Neural progenitor cell (in vitro differentiated cells): ENCODE data around the gene ARL6IP6. TPM values are rescaled to one million over a fixed set of nuclear protein-coding genes. Genes with fewer than 3 reads are reported as not detected.

Source experiments
- DNase-seq: peaks from one replicate; pipeline ENCODE4 v3.0.0-alpha.2; 2016; ENCODE audit warnings: low spot score
- H2AFZ ChIP-seq: fragments of 200-600 bp; sonication (generic); replicated peaks from 2 replicates; pipeline ENCODE4 v1.6.1; 2016; ENCODE audit warnings: antibody characterized with exemption
- H3F3A ChIP-seq: fragments of 200-600 bp; sonication (generic); 2 replicates; pipeline ENCODE4 v1.6.1; 2016; ENCODE audit warnings: antibody characterized with exemption, low read depth
- H3K27ac ChIP-seq: fragments of 200-600 bp; sonication (generic); 2 replicates; pipeline ENCODE4 v1.5.1; 2016; ENCODE audit warnings: mild to moderate bottlenecking
- H3K27me3 ChIP-seq: fragments of 200-600 bp; sonication (generic); 2 replicates; pipeline ENCODE4 v1.6.1; 2016; ENCODE audit warnings: mild to moderate bottlenecking, moderate library complexity
- H3K36me3 ChIP-seq: fragments of 200-600 bp; sonication (generic); 2 replicates; pipeline ENCODE4 v1.5.1; 2016
- H3K4me1 ChIP-seq: fragments of 200-600 bp; sonication (generic); 2 replicates; pipeline ENCODE4 v1.6.1; 2016; ENCODE audit warnings: mixed run types
- H3K4me2 ChIP-seq: fragments of 200-600 bp; sonication (generic); 2 replicates; pipeline ENCODE4 v1.6.1; 2016
- H3K4me3 ChIP-seq: fragments of 200-600 bp; sonication (generic); 2 replicates; pipeline ENCODE4 v1.5.1; 2016
- H3K79me2 ChIP-seq: fragments of 200-600 bp; sonication (generic); 2 replicates; pipeline ENCODE4 v1.6.1; 2016; ENCODE audit warnings: low read depth
- H3K9ac ChIP-seq: fragments of 200-600 bp; sonication (generic); 2 replicates; pipeline ENCODE4 v1.6.1; 2016
- H3K9me3 ChIP-seq: fragments of 200-600 bp; sonication (generic); 2 replicates; pipeline ENCODE4 v1.5.1; 2016; ENCODE audit warnings: low read depth
- H4K20me1 ChIP-seq: fragments of 200-600 bp; sonication (generic); 2 replicates; pipeline ENCODE4 v1.6.1; 2016; ENCODE audit warnings: low read depth
- H3K27ac Mint-ChIP-seq: 3 replicates; pipeline ENCODE4 v1.8.0; 2021; ENCODE audit warnings: mixed read lengths
- H3K27me3 Mint-ChIP-seq: 2 replicates; pipeline ENCODE4 v1.8.0; 2022; ENCODE audit warnings: low read depth, mild to moderate bottlenecking, inconsistent platforms, moderate library complexity, mixed read lengths; ENCODE audit not compliant: insufficient read depth
- H3K36me3 Mint-ChIP-seq: 3 replicates; pipeline ENCODE4 v1.8.0; 2021; ENCODE audit warnings: mixed read lengths
- H3K4me1 Mint-ChIP-seq: 3 replicates; pipeline ENCODE4 v1.8.0; 2021; ENCODE audit warnings: mixed read lengths
- H3K4me3 Mint-ChIP-seq: 3 replicates; pipeline ENCODE4 v1.8.0; 2021; ENCODE audit warnings: mild to moderate bottlenecking, moderate library complexity, mixed read lengths
- H3K9me3 Mint-ChIP-seq: 3 replicates; pipeline ENCODE4 v1.8.0; 2020; ENCODE audit warnings: mixed read lengths
- EZH2 ChIP-seq: fragments of 200-600 bp; sonication (generic); IDR thresholded peaks from 2 replicates; pipeline ENCODE4 v1.6.1; 2017; ENCODE audit warnings: antibody characterized with exemption, mild to moderate bottlenecking, moderate library complexity
- EZH2phosphoT487 ChIP-seq: fragments of 200-600 bp; sonication (generic); IDR thresholded peaks from 2 replicates; pipeline ENCODE4 v1.6.1; 2017; ENCODE audit warnings: antibody characterized with exemption
- total RNA-seq: library from RNA; depleted of rRNA; stranded (reverse); fragments of >200 nt; gene quantifications from 2 replicates; pipeline ENCODE4 v1.2.3, GENCODE V29; 2015; ENCODE audit warnings: low replicate concordance
- TF ChIP-seq, protein P1 (sequence below): fragments of 200-600 bp; sonication (generic); IDR thresholded peaks from 2 replicates; pipeline ENCODE4 v1.5.1; 2017; ENCODE audit warnings: antibody characterized with exemption, mild to moderate bottlenecking

Gene ARL6IP6
- total RNA-seq, 1 donor from 2014 or later: 104 TPM

DNA sequence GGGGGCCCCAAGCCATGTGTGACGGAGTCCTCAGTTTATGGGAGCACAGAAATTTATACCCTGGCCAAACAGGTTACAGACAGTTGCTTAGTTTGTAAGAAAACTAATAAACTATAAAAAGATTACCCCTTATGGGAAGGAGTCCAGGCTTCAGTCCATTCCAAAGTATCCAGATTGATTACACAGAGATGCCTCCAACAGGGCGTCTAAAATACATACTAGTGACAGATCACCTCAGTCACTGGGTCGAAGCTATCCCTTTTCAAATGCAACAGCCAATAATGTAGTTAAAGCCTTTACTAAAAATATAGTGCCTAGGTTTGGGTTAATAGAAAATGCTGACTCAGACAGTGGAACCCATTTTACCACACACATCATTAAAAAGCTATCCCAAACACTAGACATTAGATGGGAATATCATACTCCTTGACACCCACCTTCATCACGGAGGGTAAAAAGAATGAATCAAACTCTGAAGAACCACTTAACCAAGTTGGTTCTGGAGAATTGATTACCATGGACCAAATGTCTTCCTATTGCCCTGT, 11.9 kb upstream of the ARL6IP6 start:
- Histone ChIP-seq H3K4me2 (no peak overlapping the region), H3F3A (no peaks in the 10 kb centered on the region), H4K20me1 (peaks cover 83% of the 10 kb centered on the region), H3K79me2 (peaks cover 100% of the 10 kb centered on the region), H2AFZ (no peak overlapping the region), H3K36me3 (peaks cover 8% of the 10 kb centered on the region), H3K4me1 (peaks cover 3% of the 10 kb centered on the region), H3K9ac (no peak overlapping the region), H3K9me3 (no peaks in the 10 kb centered on the region), H3K4me3 (no peak overlapping the region), H3K27me3 (no peaks in the 10 kb centered on the region), H3K27ac (no peak overlapping the region)
- H3K27ac Mint-ChIP-seq: no peak overlapping the region
- H3K4me1 Mint-ChIP-seq: no peaks in the 10 kb centered on the region
- H3K9me3 Mint-ChIP-seq: peaks cover 43% of the 10 kb centered on the region
- peaks cover 88% of the 10 kb centered on the region for H3K36me3 Mint-ChIP-seq
- H3K4me3 Mint-ChIP-seq: no peak overlapping the region
- H3K27me3 Mint-ChIP-seq: no peaks in the 10 kb centered on the region
- no peak for TF ChIP-seq EZH2phosphoT487
- TF ChIP-seq, protein P1, sequence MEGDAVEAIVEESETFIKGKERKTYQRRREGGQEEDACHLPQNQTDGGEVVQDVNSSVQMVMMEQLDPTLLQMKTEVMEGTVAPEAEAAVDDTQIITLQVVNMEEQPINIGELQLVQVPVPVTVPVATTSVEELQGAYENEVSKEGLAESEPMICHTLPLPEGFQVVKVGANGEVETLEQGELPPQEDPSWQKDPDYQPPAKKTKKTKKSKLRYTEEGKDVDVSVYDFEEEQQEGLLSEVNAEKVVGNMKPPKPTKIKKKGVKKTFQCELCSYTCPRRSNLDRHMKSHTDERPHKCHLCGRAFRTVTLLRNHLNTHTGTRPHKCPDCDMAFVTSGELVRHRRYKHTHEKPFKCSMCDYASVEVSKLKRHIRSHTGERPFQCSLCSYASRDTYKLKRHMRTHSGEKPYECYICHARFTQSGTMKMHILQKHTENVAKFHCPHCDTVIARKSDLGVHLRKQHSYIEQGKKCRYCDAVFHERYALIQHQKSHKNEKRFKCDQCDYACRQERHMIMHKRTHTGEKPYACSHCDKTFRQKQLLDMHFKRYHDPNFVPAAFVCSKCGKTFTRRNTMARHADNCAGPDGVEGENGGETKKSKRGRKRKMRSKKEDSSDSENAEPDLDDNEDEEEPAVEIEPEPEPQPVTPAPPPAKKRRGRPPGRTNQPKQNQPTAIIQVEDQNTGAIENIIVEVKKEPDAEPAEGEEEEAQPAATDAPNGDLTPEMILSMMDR: no peak
- no peak for DNase-seq

DNA sequence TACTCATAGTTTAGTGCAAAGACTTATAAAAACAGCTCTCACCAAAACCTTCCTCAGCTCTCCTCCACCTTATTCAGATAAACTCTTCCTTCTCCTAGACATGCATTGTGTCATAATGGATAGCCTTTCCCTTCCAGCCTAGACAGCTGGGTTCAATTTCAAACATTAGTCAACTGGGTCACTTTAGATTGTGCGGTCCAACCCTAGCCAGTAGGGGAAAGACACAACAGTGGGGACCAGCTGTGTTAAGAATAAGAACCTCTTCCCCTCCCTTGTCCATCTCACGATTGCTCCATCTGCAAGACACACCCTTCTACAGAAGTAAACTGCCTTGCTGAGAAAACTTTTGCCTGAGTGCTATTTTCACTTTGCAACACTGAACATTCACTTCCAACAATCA, 9.7 kb upstream of the ARL6IP6 start:
- Mint-ChIP-seq H3K9me3 (peaks cover 22% of the 10 kb centered on the region), H3K27ac (no peak overlapping the region), H3K4me3 (no peak overlapping the region), H3K36me3 (peaks cover 82% of the 10 kb centered on the region), H3K4me1 (no peaks in the 10 kb centered on the region), H3K27me3 (no peaks in the 10 kb centered on the region)
- no peak for DNase-seq
- peaks cover 100% of the 10 kb centered on the region for H3K79me2 ChIP-seq
- no peak overlapping the region for H2AFZ ChIP-seq
- H3K4me1 ChIP-seq: peaks cover 3% of the 10 kb centered on the region
- no peaks in the 10 kb centered on the region for H3K9me3 ChIP-seq
- H3K27ac ChIP-seq: no peak overlapping the region
- peaks cover 96% of the 10 kb centered on the region for H4K20me1 ChIP-seq
- no peak overlapping the region for H3K9ac ChIP-seq
- TF ChIP-seq EZH2phosphoT487: no peak
- TF ChIP-seq EZH2: no peak
- TF ChIP-seq, protein P1: no peak
- H3F3A ChIP-seq: no peaks in the 10 kb centered on the region
- H3K4me3 ChIP-seq: no peak overlapping the region
- H3K36me3 ChIP-seq: peaks cover 27% of the 10 kb centered on the region
- no peak overlapping the region for H3K4me2 ChIP-seq
- no peaks in the 10 kb centered on the region for H3K27me3 ChIP-seq

DNA sequence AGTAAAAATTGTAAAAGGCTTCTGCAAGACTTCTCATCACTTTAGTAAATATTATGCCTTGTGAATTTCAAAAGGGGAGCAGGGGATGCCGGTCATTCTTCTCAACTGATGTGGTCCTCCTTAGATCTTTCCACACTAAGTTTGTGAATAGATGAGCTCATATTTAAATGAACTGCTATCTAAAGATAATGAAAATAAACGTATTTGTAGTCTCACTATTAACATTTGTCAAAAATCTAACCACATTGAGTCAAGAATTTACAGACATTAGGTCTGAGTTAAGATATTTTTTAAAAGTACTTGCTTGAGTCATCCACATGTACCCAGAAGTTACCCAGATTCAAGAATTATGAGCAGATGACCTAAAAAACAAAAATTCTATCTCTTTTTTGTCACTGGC, 7.7 kb upstream of the ARL6IP6 start:
- H4K20me1 ChIP-seq: peaks cover 97% of the 10 kb centered on the region
- DNase-seq: no peak

More for the DNA sequence above, 7.7 kb upstream of the ARL6IP6 start:
- H3K27me3 ChIP-seq: no peaks in the 10 kb centered on the region
- H3K4me3 Mint-ChIP-seq: no peak overlapping the region
- TF ChIP-seq, protein P1: no peak
- TF ChIP-seq EZH2phosphoT487 (no peak), EZH2 (no peak)
- peaks cover 17% of the 10 kb centered on the region for H3K4me1 ChIP-seq
- peaks cover 42% of the 10 kb centered on the region for H3K36me3 ChIP-seq
- H3K4me1 Mint-ChIP-seq: peaks cover 6% of the 10 kb centered on the region
- no peak overlapping the region for H2AFZ ChIP-seq
- H3K27ac ChIP-seq: no peak overlapping the region
- no peak overlapping the region for H3K4me2 ChIP-seq
- H3K9me3 Mint-ChIP-seq: peaks cover 15% of the 10 kb centered on the region
- H3K36me3 Mint-ChIP-seq: peaks cover 71% of the 10 kb centered on the region
- no peak overlapping the region for H3K9ac ChIP-seq
- peaks cover 100% of the 10 kb centered on the region for H3K79me2 ChIP-seq
- H3K9me3 ChIP-seq: no peaks in the 10 kb centered on the region
- H3K27me3 Mint-ChIP-seq: no peaks in the 10 kb centered on the region
- H3K4me3 ChIP-seq: no peak overlapping the region
- no peaks in the 10 kb centered on the region for H3F3A ChIP-seq
- no peak overlapping the region for H3K27ac Mint-ChIP-seq
